HepG2 (cell line): Measurements from ENCODE around the gene HYAL2. TPM values are rescaled to one million over a fixed set of nuclear protein-coding genes. Genes with fewer than 3 reads are reported as not detected.

Experiments used
- AGO1 ChIP-seq: fragments of 200-400 bp; formaldehyde crosslinking; IDR thresholded peaks from 2 replicates; pipeline ENCODE4 v1.6.1; 2017; ENCODE audit warnings: mild to moderate bottlenecking, low read depth, low read length, moderate library complexity; ENCODE audit not compliant: poor library complexity, severe bottlenecking
- ATF7 ChIP-seq, 2 experiments: fragments of 450-650 bp in 1 of 2; sonication (generic) in 1 of 2; formaldehyde crosslinking in 1 of 2; IDR thresholded peaks; 2 replicates each; pipeline versions ENCODE4 v1.4.0 to v1.6.1; 2016 to 2020; ENCODE audit warnings: antibody characterized with exemption in 1 of 2, mild to moderate bottlenecking in 1 of 2, missing genetic modification reagents in 1 of 2
- CC2D1A ChIP-seq: sonication (generic); formaldehyde crosslinking; IDR thresholded peaks from 2 replicates; pipeline ENCODE4 v1.8.1; 2023; ENCODE audit warnings: mild to moderate bottlenecking, missing genetic modification reagents
- GFI1 ChIP-seq: sonication (generic); formaldehyde crosslinking; IDR thresholded peaks from 2 replicates; pipeline ENCODE4 v1.5.0; 2020; ENCODE audit warnings: missing genetic modification reagents, mild to moderate bottlenecking, borderline replicate concordance
- HNF4G ChIP-seq, 2 experiments: sonication (generic) in 1 of 2; formaldehyde crosslinking in 1 of 2; IDR thresholded peaks; 2 replicates each; pipeline versions ENCODE4 v1.4.0 to v1.6.1; 2011 to 2020; ENCODE audit warnings: borderline replicate concordance in 2 of 2, low read depth in 2 of 2, mild to moderate bottlenecking in 2 of 2, low read length in 1 of 2, missing genetic modification reagents in 1 of 2, moderate library complexity in 1 of 2
- HOXD1 ChIP-seq: sonication (generic); formaldehyde crosslinking; IDR thresholded peaks from 2 replicates; pipeline ENCODE4 v1.5.0; 2020; ENCODE audit warnings: missing genetic modification reagents
- IKZF4 ChIP-seq: sonication (generic); formaldehyde crosslinking; IDR thresholded peaks from 2 replicates; pipeline ENCODE4 v1.5.1; 2020; ENCODE audit warnings: borderline replicate concordance, mild to moderate bottlenecking, low read depth, missing genetic modification reagents; ENCODE audit errors: not compliant biosample characterization
- KAT2B ChIP-seq: fragments of 150-350 bp; IDR thresholded peaks from 2 replicates; pipeline ENCODE4 v1.6.1; 2014; ENCODE audit warnings: low read depth, low read length, borderline replicate concordance
- MBNL3 ChIP-seq: fragments of 250-450 bp; sonication (Bioruptor Pico); conservative IDR thresholded peaks from 2 replicates; pipeline ENCODE4 v1.8.0; 2022; ENCODE audit warnings: mild to moderate bottlenecking, inconsistent platforms
- MXI1 ChIP-seq: IDR thresholded peaks from 3 replicates; pipeline ENCODE4 v1.6.1; 2012; ENCODE audit warnings: low read depth, low read length, inconsistent platforms, borderline replicate concordance
- PAF1 ChIP-seq: IDR thresholded peaks from 2 replicates; pipeline ENCODE4 v1.6.1; 2016; ENCODE audit warnings: missing genetic modification reagents, missing compliant biosample characterization
- SOX13 ChIP-seq, 3 experiments: fragments of 450-650 bp in 1 of 3; sonication (generic) in 1 of 3; formaldehyde crosslinking in 1 of 3; IDR thresholded peaks in 2 of 3; conservative IDR thresholded peaks in 1 of 3; 2 replicates each; pipeline versions ENCODE4 v1.5.0 to v1.6.1; 2016 to 2020; ENCODE audit warnings: antibody characterized with exemption in 1 of 3, mild to moderate bottlenecking in 1 of 3, missing compliant biosample characterization in 1 of 3, missing genetic modification reagents in 1 of 3, moderate library complexity in 1 of 3
- SOX5 ChIP-seq: IDR thresholded peaks from 2 replicates; pipeline ENCODE4 v1.6.1; 2016; ENCODE audit warnings: borderline replicate concordance
- ZNF350 ChIP-seq: sonication (generic); formaldehyde crosslinking; IDR thresholded peaks from 2 replicates; pipeline ENCODE4 v1.4.0; 2020; ENCODE audit warnings: mild to moderate bottlenecking, low read depth, missing genetic modification reagents, borderline replicate concordance
- ZNF44 ChIP-seq: sonication (generic); formaldehyde crosslinking; IDR thresholded peaks from 2 replicates; pipeline ENCODE4 v1.5.1; 2020; ENCODE audit warnings: mild to moderate bottlenecking, missing genetic modification reagents
- ZNF512 ChIP-seq: sonication (generic); formaldehyde crosslinking; IDR thresholded peaks from 2 replicates; pipeline ENCODE4 v1.4.0; 2020; ENCODE audit warnings: mild to moderate bottlenecking, missing genetic modification reagents
- ZNF513 ChIP-seq: sonication (generic); formaldehyde crosslinking; conservative IDR thresholded peaks from 2 replicates; pipeline ENCODE4 v1.5.0; 2020; ENCODE audit warnings: missing genetic modification reagents
- ZNF577 ChIP-seq: sonication (generic); formaldehyde crosslinking; IDR thresholded peaks from 2 replicates; pipeline ENCODE4 v1.4.0; 2020; ENCODE audit warnings: mild to moderate bottlenecking, low read depth, missing genetic modification reagents, borderline replicate concordance
- polyA plus RNA-seq, 8 experiments: library from polyadenylated mRNA; depleted of rRNA in 3 of 8; stranded (reverse) in 7 of 8; unstranded in 1 of 8; fragments of >200 nt; fragmentation: Illumina TruSeq in 4 of 8; extraction: Trizol in 4 of 8; gene quantifications; 2 replicates each; pipeline versions ENCODE4 v1.2.1 to v1.2.3, GENCODE V29; 2011 to 2016; ENCODE audit warnings: low read depth in 4 of 8, missing spikeins in 1 of 8, mixed read lengths in 1 of 8; ENCODE audit not compliant: insufficient read depth in 1 of 8
- total RNA-seq, 5 experiments: library from RNA; depleted of rRNA; stranded (reverse); fragments of >200 nt; fragmentation: Illumina TruSeq; extraction: Trizol; gene quantifications; 2 replicates each; pipeline ENCODE4 v1.2.3, GENCODE V29; 2016; ENCODE audit warnings: low read depth in 1 of 5
- TF ChIP-seq, protein P1 (sequence below): sonication (generic); formaldehyde crosslinking; IDR thresholded peaks from 2 replicates; pipeline ENCODE4 v1.5.0; 2020; ENCODE audit warnings: missing genetic modification reagents
- TF ChIP-seq, protein P2 (sequence below): sonication (generic); formaldehyde crosslinking; IDR thresholded peaks from 2 replicates; pipeline ENCODE4 v1.8.0; 2022; ENCODE audit warnings: missing genetic modification reagents, low read depth, mild to moderate bottlenecking, borderline replicate concordance

The HYAL2 gene
- total and polyA plus RNA-seq, 2 of the 13 experiments (the other 11 are each of a cell fraction or from before 2014, with no cell fraction given), result 76.2 to 102 TPM

DNA sequence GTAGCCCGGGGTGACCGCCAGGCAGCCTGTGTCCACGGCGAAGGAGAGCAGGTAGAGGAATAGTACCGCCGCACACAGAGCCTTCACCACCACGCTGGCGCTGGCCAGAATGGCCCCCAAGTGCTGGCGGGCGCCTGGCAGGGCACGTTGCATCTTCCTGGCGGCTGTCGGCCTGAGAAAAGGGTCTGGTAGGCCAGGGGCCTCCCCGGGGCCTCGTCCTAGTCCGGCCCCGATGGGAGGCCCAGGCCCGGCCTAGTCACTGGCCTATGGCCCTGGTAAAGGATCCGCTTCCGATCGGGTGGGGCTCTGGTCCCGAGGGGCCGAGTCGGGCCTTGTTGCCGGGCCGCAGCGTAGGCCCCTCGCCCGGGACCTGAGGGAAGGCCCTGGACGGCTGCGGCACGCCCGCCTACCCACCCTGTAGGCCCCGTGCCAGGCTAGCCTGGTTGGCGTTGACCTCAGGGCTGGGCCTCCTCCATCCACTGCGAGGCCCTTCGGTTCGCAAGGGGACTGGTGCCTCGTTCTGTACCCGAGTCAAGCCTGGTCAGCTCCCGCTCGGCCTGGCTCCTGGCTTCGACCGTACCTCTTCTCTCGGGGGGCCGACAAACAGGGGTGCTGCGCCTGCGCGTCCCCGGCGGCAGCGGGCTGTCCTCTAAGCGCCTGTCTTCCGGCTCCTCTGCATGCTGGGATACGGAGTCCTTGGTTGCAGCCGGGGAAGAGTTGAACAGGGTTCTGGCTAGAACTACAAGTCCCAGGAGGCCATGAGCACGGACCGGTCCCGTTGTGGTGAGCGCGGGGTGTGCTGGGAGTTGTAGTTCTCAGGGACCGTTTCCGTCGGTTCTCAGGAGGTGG, 36.6 kb upstream of the HYAL2 start, which contains the start of gene TMEM115 (continued):
- TF ChIP-seq, protein P1, sequence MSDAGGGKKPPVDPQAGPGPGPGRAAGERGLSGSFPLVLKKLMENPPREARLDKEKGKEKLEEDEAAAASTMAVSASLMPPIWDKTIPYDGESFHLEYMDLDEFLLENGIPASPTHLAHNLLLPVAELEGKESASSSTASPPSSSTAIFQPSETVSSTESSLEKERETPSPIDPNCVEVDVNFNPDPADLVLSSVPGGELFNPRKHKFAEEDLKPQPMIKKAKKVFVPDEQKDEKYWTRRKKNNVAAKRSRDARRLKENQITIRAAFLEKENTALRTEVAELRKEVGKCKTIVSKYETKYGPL (CRISPR knock-in tag), result no peak; the same call in 1 of the 2 replicates
- TF ChIP-seq PAF1 (CRISPR knock-in tag), result no peak
- TF ChIP-seq ATF7 (IDR thresholded peaks at IDR 0.05), result no peak
- TF ChIP-seq ATF7 (CRISPR knock-in tag; IDR thresholded peaks at IDR 0.05), result 0 out of 2 replicates have a peak, but pooled peaks have one; percentile 42
- TF ChIP-seq ZNF513 (CRISPR knock-in tag), result no peak
- TF ChIP-seq HNF4G (IDR thresholded peaks at IDR 0.05; ENCODE audit: borderline replicate concordance, low read depth, low read length), result no peak
- no peak for TF ChIP-seq HNF4G (CRISPR knock-in tag; IDR thresholded peaks at IDR 0.05; ENCODE audit: borderline replicate concordance, low read depth)
- peak; percentile 76; the same call in 1 of the 3 replicates for TF ChIP-seq MXI1
- peak; percentile 57 for TF ChIP-seq ZNF350 (CRISPR knock-in tag)
- peak; percentile 92 for TF ChIP-seq ZNF577 (CRISPR knock-in tag)
- TF ChIP-seq, protein P2, sequence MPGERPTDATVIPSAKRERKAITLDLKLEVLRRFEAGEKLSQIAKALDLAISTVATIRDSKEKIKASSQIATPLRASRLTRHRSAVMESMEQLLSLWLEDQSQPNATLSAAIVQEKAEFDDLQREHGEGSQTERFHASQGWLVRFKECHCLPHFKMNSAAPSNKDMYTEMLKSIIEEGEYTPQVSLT (CRISPR knock-in tag), result no peak; the same call in 1 of the 2 replicates
- no peak; the same call in 1 of the 2 replicates for TF ChIP-seq GFI1 (CRISPR knock-in tag)
- 0 out of 2 replicates have a peak, but pooled peaks have one; percentile 80 for TF ChIP-seq ZNF44 (CRISPR knock-in tag)
- peak; percentile 76 for TF ChIP-seq AGO1
- no peak; the same call in 1 of the 2 replicates for TF ChIP-seq SOX5 (CRISPR knock-in tag)
- no peak; the same call in 1 of the 2 replicates for TF ChIP-seq HOXD1 (CRISPR knock-in tag)
- no peak for TF ChIP-seq MBNL3 (CRISPR knock-in tag)
- no peak for TF ChIP-seq ZNF512 (CRISPR knock-in tag)
- TF ChIP-seq SOX13 (IDR thresholded peaks at IDR 0.05), result no peak
- no peak for TF ChIP-seq SOX13 (CRISPR knock-in tag; conservative IDR thresholded peaks at IDR 0.05 in 1 of 2, IDR thresholded peaks at IDR 0.05 in 1 of 2)
- TF ChIP-seq CC2D1A, result peak; percentile 27; the same call in 1 of the 2 replicates
- TF ChIP-seq IKZF4 (CRISPR knock-in tag), result peak; percentile 95
- TF ChIP-seq KAT2B, result no peak
